ENCODE results near the gene MYO3B. TPM values are rescaled to one million over a fixed set of nuclear protein-coding genes. Genes with fewer than 3 reads are reported as not detected.

MYO3B gene
- total RNA-seq, 2 donors from 2014 or later, result 2.0 to 4.7 TPM

GRCh38 chr2:170505631-170506275 lies 327.8 kb downstream of the MYO3B start:
- peak; percentile 21 to 46 (median 32) for DNase-seq
- intact Hi-C loops (cut with DNase I), result no loop called here
- TF ChIP-seq POLR2A (IDR thresholded peaks at IDR 0.05), result no peak
- TF ChIP-seq, protein P1, sequence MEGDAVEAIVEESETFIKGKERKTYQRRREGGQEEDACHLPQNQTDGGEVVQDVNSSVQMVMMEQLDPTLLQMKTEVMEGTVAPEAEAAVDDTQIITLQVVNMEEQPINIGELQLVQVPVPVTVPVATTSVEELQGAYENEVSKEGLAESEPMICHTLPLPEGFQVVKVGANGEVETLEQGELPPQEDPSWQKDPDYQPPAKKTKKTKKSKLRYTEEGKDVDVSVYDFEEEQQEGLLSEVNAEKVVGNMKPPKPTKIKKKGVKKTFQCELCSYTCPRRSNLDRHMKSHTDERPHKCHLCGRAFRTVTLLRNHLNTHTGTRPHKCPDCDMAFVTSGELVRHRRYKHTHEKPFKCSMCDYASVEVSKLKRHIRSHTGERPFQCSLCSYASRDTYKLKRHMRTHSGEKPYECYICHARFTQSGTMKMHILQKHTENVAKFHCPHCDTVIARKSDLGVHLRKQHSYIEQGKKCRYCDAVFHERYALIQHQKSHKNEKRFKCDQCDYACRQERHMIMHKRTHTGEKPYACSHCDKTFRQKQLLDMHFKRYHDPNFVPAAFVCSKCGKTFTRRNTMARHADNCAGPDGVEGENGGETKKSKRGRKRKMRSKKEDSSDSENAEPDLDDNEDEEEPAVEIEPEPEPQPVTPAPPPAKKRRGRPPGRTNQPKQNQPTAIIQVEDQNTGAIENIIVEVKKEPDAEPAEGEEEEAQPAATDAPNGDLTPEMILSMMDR (IDR thresholded peaks at IDR 0.05), result no peak
- H3K4me1 ChIP-seq, result no peaks in the 10 kb centered on the region
- WGBS, 2 donors, result 52 to 56% methylated on average over 6 of the region's 6 CpGs
- no peak overlapping the region for H3K4me3 ChIP-seq
- H3K27ac ChIP-seq, result no peak overlapping the region
- no peak for ATAC-seq
- no peaks in the 10 kb centered on the region for H3K36me3 ChIP-seq (replicated peaks in 1 of 2; ENCODE audit: insufficient read depth in 1 of 2, low read depth in 2 of 2)
- no peaks in the 10 kb centered on the region for H3K27me3 ChIP-seq
- H3K9me3 ChIP-seq, result no peaks in the 10 kb centered on the region

- 82 to 88% methylated on average over 8 of the region's 8 CpGs for WGBS, 2 donors
- no peak for ATAC-seq
- no peak for TF ChIP-seq POLR2A (IDR thresholded peaks at IDR 0.05)
- TF ChIP-seq, protein P1 (IDR thresholded peaks at IDR 0.05), result no peak
Observed at GRCh38 chr2:170509452-170510193, 331.7 kb downstream of the MYO3B start.

DNA sequence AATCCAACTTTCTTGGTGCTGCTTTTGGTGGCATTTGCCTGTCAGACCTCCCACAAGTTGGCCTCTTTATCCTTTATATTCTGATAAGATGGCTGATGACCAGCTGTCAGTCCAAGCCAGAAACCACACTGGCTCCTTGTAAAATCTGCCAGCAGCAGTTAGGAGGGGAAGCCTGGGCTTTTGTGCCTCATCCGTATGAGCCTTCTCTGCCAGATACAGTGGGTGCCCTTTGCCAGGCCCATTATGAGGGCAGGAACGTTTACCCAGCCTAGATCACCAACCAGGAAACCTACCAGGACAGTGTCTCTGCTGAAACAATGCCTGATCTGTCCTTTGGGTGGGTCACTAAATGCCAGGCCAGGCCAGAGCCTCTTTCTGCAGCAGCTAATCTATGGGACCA lies 334.3 kb downstream of the MYO3B start:
- DNase-seq, result no peak
- intact Hi-C loops (cut with DNase I), result no loop called here
- no peak for ATAC-seq
- TF ChIP-seq, protein P1 (IDR thresholded peaks at IDR 0.05), result no peak
- Histone ChIP-seq H3K4me1 (no peaks in the 10 kb centered on the region), H3K36me3 (replicated peaks in 1 of 2; ENCODE audit: insufficient read depth in 1 of 2, low read depth in 2 of 2) (no peaks in the 10 kb centered on the region), H3K9me3 (no peaks in the 10 kb centered on the region), H3K4me3 (no peak overlapping the region), H3K27me3 (no peaks in the 10 kb centered on the region), H3K27ac (no peak overlapping the region)
- 46 to 64% methylated on average over 2 of the region's 2 CpGs for WGBS, 2 donors

More at GRCh38 chr2:170509452-170510193, 331.7 kb downstream of the MYO3B start:
- no peaks in the 10 kb centered on the region for H3K36me3 ChIP-seq (replicated peaks in 1 of 2; ENCODE audit: insufficient read depth in 1 of 2, low read depth in 2 of 2)
- no peak overlapping the region for H3K27ac ChIP-seq
- H3K4me1 ChIP-seq, result no peaks in the 10 kb centered on the region
- no peaks in the 10 kb centered on the region for H3K9me3 ChIP-seq
- H3K4me3 ChIP-seq, result no peak overlapping the region
- intact Hi-C loops (cut with DNase I), result no loop called here
- no peaks in the 10 kb centered on the region for H3K27me3 ChIP-seq
- no peak for DNase-seq

- no peaks in the 10 kb centered on the region for H3K9me3 ChIP-seq
- TF ChIP-seq, protein P1 (IDR thresholded peaks at IDR 0.05), result no peak
- TF ChIP-seq POLR2A (IDR thresholded peaks at IDR 0.05), result no peak
- no peak for ATAC-seq
- no peaks in the 10 kb centered on the region for H3K4me1 ChIP-seq
- 57% methylated on average over 5 of the region's 5 CpGs for WGBS, 2 donors
- H3K27me3 ChIP-seq, result no peaks in the 10 kb centered on the region
- H3K36me3 ChIP-seq (replicated peaks in 1 of 2; ENCODE audit: insufficient read depth in 1 of 2, low read depth in 2 of 2), result no peaks in the 10 kb centered on the region
- no peak for DNase-seq
- no peak overlapping the region for H3K27ac ChIP-seq
- H3K4me3 ChIP-seq, result no peak overlapping the region
- intact Hi-C loops (cut with DNase I), result no loop called here
Observed at GRCh38 chr2:170514140-170514539, 336.2 kb downstream of the MYO3B start.

Measured in body of pancreas (tissue), 4 donors.